Measurements from ENCODE around the gene ARAP1.

ARAP1 gene

GRCh38 chr11:72730243-72730642, 22.0 kb downstream of the ARAP1 start:
- no peak for DNase-seq (ENCODE audit: low read depth)
- TF ChIP-seq, protein P1, sequence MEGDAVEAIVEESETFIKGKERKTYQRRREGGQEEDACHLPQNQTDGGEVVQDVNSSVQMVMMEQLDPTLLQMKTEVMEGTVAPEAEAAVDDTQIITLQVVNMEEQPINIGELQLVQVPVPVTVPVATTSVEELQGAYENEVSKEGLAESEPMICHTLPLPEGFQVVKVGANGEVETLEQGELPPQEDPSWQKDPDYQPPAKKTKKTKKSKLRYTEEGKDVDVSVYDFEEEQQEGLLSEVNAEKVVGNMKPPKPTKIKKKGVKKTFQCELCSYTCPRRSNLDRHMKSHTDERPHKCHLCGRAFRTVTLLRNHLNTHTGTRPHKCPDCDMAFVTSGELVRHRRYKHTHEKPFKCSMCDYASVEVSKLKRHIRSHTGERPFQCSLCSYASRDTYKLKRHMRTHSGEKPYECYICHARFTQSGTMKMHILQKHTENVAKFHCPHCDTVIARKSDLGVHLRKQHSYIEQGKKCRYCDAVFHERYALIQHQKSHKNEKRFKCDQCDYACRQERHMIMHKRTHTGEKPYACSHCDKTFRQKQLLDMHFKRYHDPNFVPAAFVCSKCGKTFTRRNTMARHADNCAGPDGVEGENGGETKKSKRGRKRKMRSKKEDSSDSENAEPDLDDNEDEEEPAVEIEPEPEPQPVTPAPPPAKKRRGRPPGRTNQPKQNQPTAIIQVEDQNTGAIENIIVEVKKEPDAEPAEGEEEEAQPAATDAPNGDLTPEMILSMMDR (conservative IDR thresholded peaks at IDR 0.05; ENCODE audit: control insufficient read depth, insufficient read depth, low read depth, low read length) = no peak
- H3K4me3 ChIP-seq (ENCODE audit: control insufficient read depth, low read depth, low read length) = no peak overlapping the region

GRCh38 chr11:72727521-72727920, 24.7 kb downstream of the ARAP1 start:
- H3K4me3 ChIP-seq (ENCODE audit: control insufficient read depth, low read depth, low read length) = no peak overlapping the region
- TF ChIP-seq, protein P1 (conservative IDR thresholded peaks at IDR 0.05; ENCODE audit: control insufficient read depth, insufficient read depth, low read depth, low read length) = no peak
- peak; percentile 35 for DNase-seq (ENCODE audit: low read depth)

- no peak for DNase-seq (ENCODE audit: low read depth)
- TF ChIP-seq, protein P1 (conservative IDR thresholded peaks at IDR 0.05; ENCODE audit: control insufficient read depth, insufficient read depth, low read depth, low read length) = no peak
- no peak overlapping the region for H3K4me3 ChIP-seq (ENCODE audit: control insufficient read depth, low read depth, low read length)
These were observed 25.7 kb downstream of the ARAP1 start for GRCh38 chr11:72726266-72727220.

GRCh38 chr11:72725724-72726028, 26.5 kb downstream of the ARAP1 start:
- TF ChIP-seq, protein P1 (conservative IDR thresholded peaks at IDR 0.05; ENCODE audit: control insufficient read depth, insufficient read depth, low read depth, low read length) = no peak
- no peak for DNase-seq (ENCODE audit: low read depth)
- H3K4me3 ChIP-seq (ENCODE audit: control insufficient read depth, low read depth, low read length) = no peak overlapping the region

- TF ChIP-seq, protein P1 (conservative IDR thresholded peaks at IDR 0.05; ENCODE audit: control insufficient read depth, insufficient read depth, low read depth, low read length) = peak; percentile 96
- no peak overlapping the region for H3K4me3 ChIP-seq (ENCODE audit: control insufficient read depth, low read depth, low read length)
- DNase-seq (ENCODE audit: low read depth) = peak; percentile 84
These were observed 27.1 kb downstream of the ARAP1 start for GRCh38 chr11:72724851-72725723.

- no peak overlapping the region for H3K4me3 ChIP-seq (ENCODE audit: control insufficient read depth, low read depth, low read length)
- DNase-seq (ENCODE audit: low read depth) = no peak
- TF ChIP-seq, protein P1 (conservative IDR thresholded peaks at IDR 0.05; ENCODE audit: control insufficient read depth, insufficient read depth, low read depth, low read length) = no peak
These were observed 28.1 kb downstream of the ARAP1 start for GRCh38 chr11:72724021-72724551.
